Spleen (tissue), 11 donors: ENCODE measurements around the gene STAG1. TPM values are rescaled to one million over a fixed set of nuclear protein-coding genes. Genes with fewer than 3 reads are reported as not detected.

ENCODE experiments used
- DNase-seq: peaks from one replicate; pipeline ENCODE4 v3.0.0-alpha.2; 2020
- H3K27ac ChIP-seq, 8 donors: fragments of 200-600 bp; sonication (generic) in 7 of 8; 1 replicate in 4 of 8; 2 replicates in 4 of 8; pipeline versions ENCODE4 v1.5.0 to v1.8.0; 2016 to 2021; ENCODE audit warnings: inconsistent platforms in 4 of 8, mild to moderate bottlenecking in 4 of 8, moderate library complexity in 1 of 8
- H3K27me3 ChIP-seq, 7 donors: fragments of 200-600 bp; sonication (generic) in 6 of 7; replicated peaks in 1 of 7; 1 replicate in 4 of 7; 2 replicates in 3 of 7; pipeline versions ENCODE4 v1.5.0 to v1.8.0; 2016 to 2021; ENCODE audit warnings: inconsistent platforms in 3 of 7, mild to moderate bottlenecking in 1 of 7
- H3K36me3 ChIP-seq, 6 donors: fragments of 200-600 bp; sonication (generic) in 5 of 6; 1 replicate in 4 of 6; 2 replicates in 2 of 6; pipeline versions ENCODE4 v1.5.0 to v1.8.0; 2016 to 2021; ENCODE audit warnings: inconsistent platforms in 2 of 6
- H3K4me1 ChIP-seq, 6 donors: fragments of 200-600 bp; sonication (generic) in 5 of 6; 1 replicate in 3 of 6; 2 replicates in 3 of 6; pipeline versions ENCODE4 v1.5.0 to v1.8.0; 2016 to 2021; ENCODE audit warnings: inconsistent platforms in 3 of 6
- H3K4me3 ChIP-seq, 8 donors: fragments of 200-600 bp; sonication (generic) in 7 of 8; 1 replicate in 4 of 8; 2 replicates in 4 of 8; pipeline versions ENCODE4 v1.5.0 to v1.8.0; 2016 to 2021; ENCODE audit warnings: inconsistent platforms in 4 of 8, mild to moderate bottlenecking in 4 of 8, moderate library complexity in 2 of 8
- H3K9me3 ChIP-seq, 8 donors: fragments of 200-600 bp; sonication (generic) in 7 of 8; 1 replicate in 4 of 8; 2 replicates in 4 of 8; pipeline versions ENCODE4 v1.5.0 to v1.8.0; 2016 to 2021; ENCODE audit warnings: inconsistent platforms in 4 of 8
- CTCF ChIP-seq, 11 experiments: fragments of 200-600 bp in 7 of 11; fragments of 450-650 bp in 4 of 11; sonication (generic) in 4 of 11; IDR thresholded peaks in 8 of 11; conservative IDR thresholded peaks in 3 of 11; 1 replicate in 7 of 11; 2 replicates in 4 of 11; pipeline versions ENCODE4 v1.4.0 to v1.8.0; 2016 to 2021; ENCODE audit warnings: antibody characterized with exemption in 11 of 11, inconsistent platforms in 4 of 11, mild to moderate bottlenecking in 1 of 11
- POLR2A ChIP-seq, 3 donors: fragments of 450-650 bp; IDR thresholded peaks; one replicate each; pipeline ENCODE4 v1.5.1; 2017; ENCODE audit warnings: antibody characterized with exemption in 3 of 3, mild to moderate bottlenecking in 1 of 3
- POLR2AphosphoS5 ChIP-seq, 3 donors: sonication (generic); formaldehyde crosslinking; IDR thresholded peaks; one replicate each; pipeline ENCODE4 v1.5.1; 2017; ENCODE audit warnings: antibody characterized with exemption in 3 of 3
- WGBS, 5 donors: extraction: QIAGEN DNeasy Blood & Tissue Kit in 3 of 5; methylation state at CpG; one replicate each; pipeline versions ENCODE4 v1.1.5 to v1.1.7; 2013 to 2018; 5-methylcytosine and 5-hydroxymethylcytosine counted together
- intact Hi-C: fragments of 100-400 bp; cut with DNase I; formaldehyde crosslinking; loops from one replicate; pipeline ENCODE4 v1.15.0; 2023; ENCODE audit warnings: low total_unique reads
- polyA plus RNA-seq, 3 donors: library from polyadenylated mRNA; stranded (reverse); fragments of 200-250 nt; gene quantifications; one replicate each; pipeline ENCODE4 v1.2.1, GENCODE V29; 2013
- total RNA-seq, 7 donors: library from RNA; depleted of rRNA in 3 of 7; stranded (reverse); fragments of >200 nt in 3 of 7; fragmentation: NEBNext Ultra II Directional in 4 of 7; extraction: Animal tissue kit (Norgen Biotek cat#: 25700) in 4 of 7; gene quantifications; one replicate each; pipeline versions ENCODE4 v1.1.0 to v1.2.1, GENCODE V29; 2016 to 2021
- donor health status: healthy with polysubstance abuse.
- donor health status: DM: no; HTN: no; CAD: no; lungs with moderate emphysema.
- donor health status: DM: no; HTN: no; CAD: no.
- donor health status: Bipolar disorder and iron deficiency.
- donor health status: healthy.
- donor health status: DM: no; HTN: no; CAD: no.
- donor health status: DM: yes; HTN: yes; CAD: no.

STAG1 gene
- total and polyA plus RNA-seq, 10 donors = 7.2 to 61.6 (median 47.3) TPM

GRCh38 chr3:136311261-136311660 lies 440.9 kb downstream of the STAG1 start:
- no peaks in the 10 kb centered on the region for H3K27me3 ChIP-seq
- peaks cover 0 to 43% (median 0%) of the 10 kb centered on the region in 6 donors for H3K36me3 ChIP-seq
- 97 to 100% (median 100%) methylated on average over 2 of the region's 2 CpGs for WGBS, 5 donors
- no peak for DNase-seq
- H3K9me3 ChIP-seq = peaks cover 0 to 10% (median 0%) of the 10 kb centered on the region in 8 donors
- TF ChIP-seq POLR2AphosphoS5 (IDR thresholded peaks at IDR 0.05) = no peak
- no peak for TF ChIP-seq CTCF (IDR thresholded peaks at IDR 0.05 in 8 of 11, conservative IDR thresholded peaks at IDR 0.05 in 3 of 11)
- TF ChIP-seq POLR2A (IDR thresholded peaks at IDR 0.05) = no peak
- no peak overlapping the region for H3K4me3 ChIP-seq
- intact Hi-C loops = no loop called here
- H3K4me1 ChIP-seq = no peaks in the 10 kb centered on the region
- no peak overlapping the region for H3K27ac ChIP-seq

- H3K27me3 ChIP-seq = no peaks in the 10 kb centered on the region
- H3K36me3 ChIP-seq = peaks cover 2 to 37% (median 11%) of the 10 kb centered on the region in 6 donors
- no peak for TF ChIP-seq POLR2A (IDR thresholded peaks at IDR 0.05)
- TF ChIP-seq CTCF (IDR thresholded peaks at IDR 0.05 in 8 of 11, conservative IDR thresholded peaks at IDR 0.05 in 3 of 11) = peak in 1 of 11 experiments; percentile 21
- no peak for TF ChIP-seq POLR2AphosphoS5 (IDR thresholded peaks at IDR 0.05)
- H3K9me3 ChIP-seq = peaks cover 0 to 16% (median 0%) of the 10 kb centered on the region in 8 donors
- 72 to 88% methylated on average over 1 of the region's 1 CpG; no CpG with 5 or more reads in 3 of the 5 donors for WGBS, 5 donors
- H3K27ac ChIP-seq = no peak overlapping the region
- no peak for DNase-seq
- H3K4me1 ChIP-seq = no peaks in the 10 kb centered on the region
- intact Hi-C loops = no loop called here
- H3K4me3 ChIP-seq = no peak overlapping the region
These were observed 446.3 kb downstream of the STAG1 start for GRCh38 chr3:136305879-136306278.

GRCh38 chr3:136300444-136300843 lies 451.7 kb downstream of the STAG1 start:
- WGBS, 5 donors = 81 to 96% (median 86%) methylated on average over 2 of the region's 2 CpGs

DNA sequence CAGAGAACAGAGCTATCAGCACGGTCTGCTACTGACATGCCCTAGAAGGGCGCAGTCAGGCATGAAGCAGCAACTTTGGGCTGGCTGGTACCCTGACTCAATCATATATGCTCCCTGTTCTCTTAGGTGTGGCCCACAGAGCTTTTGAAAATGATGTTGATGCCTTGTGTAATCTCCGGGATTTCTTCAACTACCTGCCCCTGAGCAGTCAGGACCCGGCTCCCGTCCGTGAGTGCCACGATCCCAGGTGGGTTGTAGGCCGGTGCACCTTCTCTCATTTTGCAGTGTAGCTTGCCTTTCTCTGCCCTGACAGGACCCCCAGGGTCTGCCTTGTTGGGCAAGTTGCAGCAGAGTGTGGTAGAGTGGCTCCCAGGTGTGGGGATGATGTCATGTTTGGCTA lies 454.4 kb downstream of the STAG1 start:
- WGBS, 5 donors = 95 to 99% (median 97%) methylated on average over 8 of the region's 8 CpGs
- H3K27me3 ChIP-seq = no peaks in the 10 kb centered on the region
- DNase-seq = no peak
- H3K4me1 ChIP-seq = no peaks in the 10 kb centered on the region
- no peak overlapping the region for H3K27ac ChIP-seq
- no peaks in the 10 kb centered on the region for H3K9me3 ChIP-seq
- TF ChIP-seq POLR2AphosphoS5 (IDR thresholded peaks at IDR 0.05) = no peak
- no peak for TF ChIP-seq CTCF (IDR thresholded peaks at IDR 0.05 in 8 of 11, conservative IDR thresholded peaks at IDR 0.05 in 3 of 11)
- no peak for TF ChIP-seq POLR2A (IDR thresholded peaks at IDR 0.05)
- intact Hi-C loops = no loop called here
- H3K4me3 ChIP-seq = no peak overlapping the region
- H3K36me3 ChIP-seq = peaks cover 2 to 87% (median 55%) of the 10 kb centered on the region in 6 donors

More at GRCh38 chr3:136300444-136300843, 451.7 kb downstream of the STAG1 start:
- DNase-seq = no peak
- TF ChIP-seq POLR2A (IDR thresholded peaks at IDR 0.05) = no peak
- TF ChIP-seq CTCF (IDR thresholded peaks at IDR 0.05 in 8 of 11, conservative IDR thresholded peaks at IDR 0.05 in 3 of 11) = no peak
- no peak for TF ChIP-seq POLR2AphosphoS5 (IDR thresholded peaks at IDR 0.05)
- Histone ChIP-seq H3K4me3 (no peak overlapping the region), H3K27me3 (no peaks in the 10 kb centered on the region), H3K36me3 (peaks cover 2 to 78% (median 39%) of the 10 kb centered on the region in 6 donors), H3K9me3 (no peaks in the 10 kb centered on the region), H3K4me1 (no peaks in the 10 kb centered on the region), H3K27ac (no peak overlapping the region)
- intact Hi-C loops = no loop called here
